HepG2 (cell line): Measurements from ENCODE around the gene MISP3. TPM values are rescaled to one million over a fixed set of nuclear protein-coding genes. Genes with fewer than 3 reads are reported as not detected.

Source experiments
- AHDC1 ChIP-seq: sonication (generic); formaldehyde crosslinking; IDR thresholded peaks from 2 replicates; pipeline ENCODE4 v1.5.1; 2020; ENCODE audit warnings: mild to moderate bottlenecking, missing genetic modification reagents, borderline replicate concordance
- MNT ChIP-seq: fragments of 450-650 bp; IDR thresholded peaks from 2 replicates; pipeline ENCODE4 v1.6.1; 2016
- ZNF776 ChIP-seq: sonication (generic); formaldehyde crosslinking; IDR thresholded peaks from 2 replicates; pipeline ENCODE4 v1.4.0; 2020; ENCODE audit warnings: mild to moderate bottlenecking, missing genetic modification reagents
- polyA plus RNA-seq, 8 experiments: library from polyadenylated mRNA; depleted of rRNA in 3 of 8; stranded (reverse) in 7 of 8; unstranded in 1 of 8; fragments of >200 nt; fragmentation: Illumina TruSeq in 4 of 8; extraction: Trizol in 4 of 8; gene quantifications; 2 replicates each; pipeline versions ENCODE4 v1.2.1 to v1.2.3, GENCODE V29; 2011 to 2016; ENCODE audit warnings: low read depth in 4 of 8, missing spikeins in 1 of 8, mixed read lengths in 1 of 8; ENCODE audit not compliant: insufficient read depth in 1 of 8
- total RNA-seq, 5 experiments: library from RNA; depleted of rRNA; stranded (reverse); fragments of >200 nt; fragmentation: Illumina TruSeq; extraction: Trizol; gene quantifications; 2 replicates each; pipeline ENCODE4 v1.2.3, GENCODE V29; 2016; ENCODE audit warnings: low read depth in 1 of 5
- TF ChIP-seq, protein P1 (sequence below): sonication (generic); formaldehyde crosslinking; IDR thresholded peaks from 2 replicates; pipeline ENCODE4 v1.5.0; 2020; ENCODE audit warnings: mild to moderate bottlenecking, missing genetic modification reagents, borderline replicate concordance
- TF ChIP-seq, protein P2 (sequence below): sonication (generic); formaldehyde crosslinking; IDR thresholded peaks from 2 replicates; pipeline ENCODE4 v1.4.0; 2020; ENCODE audit warnings: missing genetic modification reagents
- TF ChIP-seq, protein P3 (sequence below): sonication (generic); formaldehyde crosslinking; IDR thresholded peaks from 2 replicates; pipeline ENCODE4 v1.5.1; 2020; ENCODE audit warnings: missing genetic modification reagents, mild to moderate bottlenecking, borderline replicate concordance
- TF ChIP-seq, protein P4 (sequence below): IDR thresholded peaks from 2 replicates; pipeline ENCODE4 v1.6.1; 2016; ENCODE audit warnings: low read depth, borderline replicate concordance

Gene MISP3
- total and polyA plus RNA-seq, 2 of the 13 experiments (the other 11 are each of a cell fraction or from before 2014, with no cell fraction given): 2.5 to 5.4 TPM

GRCh38 chr19:14116918-14117578, 44.5 kb downstream of the MISP3 start (continued):
- TF ChIP-seq AHDC1 (no peak), MNT (no peak), ZNF776 (CRISPR knock-in tag) (0 out of 2 replicates have a peak, but pooled peaks have one; percentile 9)
- TF ChIP-seq, protein P1, sequence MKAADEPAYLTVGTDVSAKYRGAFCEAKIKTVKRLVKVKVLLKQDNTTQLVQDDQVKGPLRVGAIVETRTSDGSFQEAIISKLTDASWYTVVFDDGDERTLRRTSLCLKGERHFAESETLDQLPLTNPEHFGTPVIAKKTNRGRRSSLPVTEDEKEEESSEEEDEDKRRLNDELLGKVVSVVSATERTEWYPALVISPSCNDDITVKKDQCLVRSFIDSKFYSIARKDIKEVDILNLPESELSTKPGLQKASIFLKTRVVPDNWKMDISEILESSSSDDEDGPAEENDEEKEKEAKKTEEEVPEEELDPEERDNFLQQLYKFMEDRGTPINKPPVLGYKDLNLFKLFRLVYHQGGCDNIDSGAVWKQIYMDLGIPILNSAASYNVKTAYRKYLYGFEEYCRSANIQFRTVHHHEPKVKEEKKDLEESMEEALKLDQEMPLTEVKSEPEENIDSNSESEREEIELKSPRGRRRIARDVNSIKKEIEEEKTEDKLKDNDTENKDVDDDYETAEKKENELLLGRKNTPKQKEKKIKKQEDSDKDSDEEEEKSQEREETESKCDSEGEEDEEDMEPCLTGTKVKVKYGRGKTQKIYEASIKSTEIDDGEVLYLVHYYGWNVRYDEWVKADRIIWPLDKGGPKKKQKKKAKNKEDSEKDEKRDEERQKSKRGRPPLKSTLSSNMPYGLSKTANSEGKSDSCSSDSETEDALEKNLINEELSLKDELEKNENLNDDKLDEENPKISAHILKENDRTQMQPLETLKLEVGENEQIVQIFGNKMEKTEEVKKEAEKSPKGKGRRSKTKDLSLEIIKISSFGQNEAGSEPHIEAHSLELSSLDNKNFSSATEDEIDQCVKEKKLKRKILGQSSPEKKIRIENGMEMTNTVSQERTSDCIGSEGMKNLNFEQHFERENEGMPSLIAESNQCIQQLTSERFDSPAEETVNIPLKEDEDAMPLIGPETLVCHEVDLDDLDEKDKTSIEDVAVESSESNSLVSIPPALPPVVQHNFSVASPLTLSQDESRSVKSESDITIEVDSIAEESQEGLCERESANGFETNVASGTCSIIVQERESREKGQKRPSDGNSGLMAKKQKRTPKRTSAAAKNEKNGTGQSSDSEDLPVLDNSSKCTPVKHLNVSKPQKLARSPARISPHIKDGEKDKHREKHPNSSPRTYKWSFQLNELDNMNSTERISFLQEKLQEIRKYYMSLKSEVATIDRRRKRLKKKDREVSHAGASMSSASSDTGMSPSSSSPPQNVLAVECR: peak; percentile 37
- TF ChIP-seq, protein P2, sequence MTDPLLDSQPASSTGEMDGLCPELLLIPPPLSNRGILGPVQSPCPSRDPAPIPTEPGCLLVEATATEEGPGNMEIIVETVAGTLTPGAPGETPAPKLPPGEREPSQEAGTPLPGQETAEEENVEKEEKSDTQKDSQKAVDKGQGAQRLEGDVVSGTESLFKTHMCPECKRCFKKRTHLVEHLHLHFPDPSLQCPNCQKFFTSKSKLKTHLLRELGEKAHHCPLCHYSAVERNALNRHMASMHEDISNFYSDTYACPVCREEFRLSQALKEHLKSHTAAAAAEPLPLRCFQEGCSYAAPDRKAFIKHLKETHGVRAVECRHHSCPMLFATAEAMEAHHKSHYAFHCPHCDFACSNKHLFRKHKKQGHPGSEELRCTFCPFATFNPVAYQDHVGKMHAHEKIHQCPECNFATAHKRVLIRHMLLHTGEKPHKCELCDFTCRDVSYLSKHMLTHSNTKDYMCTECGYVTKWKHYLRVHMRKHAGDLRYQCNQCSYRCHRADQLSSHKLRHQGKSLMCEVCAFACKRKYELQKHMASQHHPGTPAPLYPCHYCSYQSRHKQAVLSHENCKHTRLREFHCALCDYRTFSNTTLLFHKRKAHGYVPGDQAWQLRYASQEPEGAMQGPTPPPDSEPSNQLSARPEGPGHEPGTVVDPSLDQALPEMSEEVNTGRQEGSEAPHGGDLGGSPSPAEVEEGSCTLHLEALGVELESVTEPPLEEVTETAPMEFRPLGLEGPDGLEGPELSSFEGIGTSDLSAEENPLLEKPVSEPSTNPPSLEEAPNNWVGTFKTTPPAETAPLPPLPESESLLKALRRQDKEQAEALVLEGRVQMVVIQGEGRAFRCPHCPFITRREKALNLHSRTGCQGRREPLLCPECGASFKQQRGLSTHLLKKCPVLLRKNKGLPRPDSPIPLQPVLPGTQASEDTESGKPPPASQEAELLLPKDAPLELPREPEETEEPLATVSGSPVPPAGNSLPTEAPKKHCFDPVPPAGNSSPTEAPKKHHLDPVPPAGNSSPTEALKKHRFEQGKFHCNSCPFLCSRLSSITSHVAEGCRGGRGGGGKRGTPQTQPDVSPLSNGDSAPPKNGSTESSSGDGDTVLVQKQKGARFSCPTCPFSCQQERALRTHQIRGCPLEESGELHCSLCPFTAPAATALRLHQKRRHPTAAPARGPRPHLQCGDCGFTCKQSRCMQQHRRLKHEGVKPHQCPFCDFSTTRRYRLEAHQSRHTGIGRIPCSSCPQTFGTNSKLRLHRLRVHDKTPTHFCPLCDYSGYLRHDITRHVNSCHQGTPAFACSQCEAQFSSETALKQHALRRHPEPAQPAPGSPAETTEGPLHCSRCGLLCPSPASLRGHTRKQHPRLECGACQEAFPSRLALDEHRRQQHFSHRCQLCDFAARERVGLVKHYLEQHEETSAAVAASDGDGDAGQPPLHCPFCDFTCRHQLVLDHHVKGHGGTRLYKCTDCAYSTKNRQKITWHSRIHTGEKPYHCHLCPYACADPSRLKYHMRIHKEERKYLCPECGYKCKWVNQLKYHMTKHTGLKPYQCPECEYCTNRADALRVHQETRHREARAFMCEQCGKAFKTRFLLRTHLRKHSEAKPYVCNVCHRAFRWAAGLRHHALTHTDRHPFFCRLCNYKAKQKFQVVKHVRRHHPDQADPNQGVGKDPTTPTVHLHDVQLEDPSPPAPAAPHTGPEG (CRISPR knock-in tag): 0 out of 2 replicates have a peak, but pooled peaks have one; percentile 18
- TF ChIP-seq, protein P3, sequence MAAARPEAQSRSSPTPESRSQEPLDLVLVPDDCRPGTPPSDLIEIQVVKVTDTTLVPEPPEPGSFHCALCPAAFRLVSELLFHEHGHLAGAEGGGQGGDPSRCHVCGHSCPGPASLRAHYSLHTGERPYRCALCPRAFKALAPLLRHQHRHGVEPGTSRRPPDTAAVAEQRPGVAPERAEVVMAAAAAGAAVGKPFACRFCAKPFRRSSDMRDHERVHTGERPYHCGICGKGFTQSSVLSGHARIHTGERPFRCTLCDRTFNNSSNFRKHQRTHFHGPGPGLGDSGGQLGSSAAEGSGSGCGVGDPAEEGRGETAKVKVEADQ (CRISPR knock-in tag): no peak
- TF ChIP-seq, protein P4, sequence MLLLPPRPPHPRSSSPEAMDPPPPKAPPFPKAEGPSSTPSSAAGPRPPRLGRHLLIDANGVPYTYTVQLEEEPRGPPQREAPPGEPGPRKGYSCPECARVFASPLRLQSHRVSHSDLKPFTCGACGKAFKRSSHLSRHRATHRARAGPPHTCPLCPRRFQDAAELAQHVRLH (CRISPR knock-in tag): no peak
